ENCODE measurements around the gene ANAPC10. TPM values are rescaled to one million over a fixed set of nuclear protein-coding genes. Genes with fewer than 3 reads are reported as not detected.

Gene ANAPC10
- total RNA-seq, 1 experiment from 2014 or later, result 27.2 TPM

- intact Hi-C loops (cut with micrococcal nuclease), result no loop called here
- TF ChIP-seq EZH2 (IDR thresholded peaks at IDR 0.05) (no peak), POLR2AphosphoS5 (IDR thresholded peaks at IDR 0.05; ENCODE audit: low read depth, low read length) (no peak), ZFX (IDR thresholded peaks at IDR 0.05) (no peak), JUND (IDR thresholded peaks at IDR 0.05) (no peak), RAD21 (IDR thresholded peaks at IDR 0.05; ENCODE audit: low read depth) (no peak), EZH2phosphoT487 (IDR thresholded peaks at IDR 0.05; ENCODE audit: borderline replicate concordance) (no peak), YY1 (IDR thresholded peaks at IDR 0.05; ENCODE audit: extremely low read depth, insufficient replicate concordance, low read depth, low read length) (no peak)
- H3K27ac ChIP-seq (ENCODE audit: low read depth, low read length), result no peak overlapping the region
- no peaks in the 10 kb centered on the region for H3K36me3 ChIP-seq (ENCODE audit: control insufficient read depth in 1 of 2, insufficient read depth in 2 of 2, low read length in 2 of 2)
- DNase-seq (ENCODE audit: low read depth, low spot score) (no peak), ATAC-seq (no peak)
- no peaks in the 10 kb centered on the region for H3K79me2 ChIP-seq (ENCODE audit: insufficient read depth, low read length)
- no peak overlapping the region for H3K4me2 ChIP-seq (ENCODE audit: low read length)
- RAD21 ChIA-PET (ENCODE audit: low non-redundant PET in 1 of 2, low total read pairs in 2 of 2, uncharacterized antibody in 2 of 2, unreplicated experiment in 2 of 2), result no interaction called here
- H3K9me3 ChIP-seq (ENCODE audit: control insufficient read depth in 1 of 2, insufficient read depth in 1 of 2, low read depth in 1 of 2, low read length in 2 of 2), result no peaks in the 10 kb centered on the region; a peak in 1 of 4 replicates
- H4K20me1 ChIP-seq (ENCODE audit: insufficient read depth), result no peaks in the 10 kb centered on the region
- H2AFZ ChIP-seq (ENCODE audit: low read depth, low read length, poor library complexity, severe bottlenecking), result no peak overlapping the region
- BruUV-seq (replicated peaks), result no TSS peak
- no peak overlapping the region for H3K4me3 ChIP-seq (replicated peaks in 1 of 2; ENCODE audit: low read depth in 1 of 2, low read length in 2 of 2)
- no peaks in the 10 kb centered on the region for H3K9me2 ChIP-seq (ENCODE audit: insufficient read depth)
- no peaks in the 10 kb centered on the region for H3K4me1 ChIP-seq (ENCODE audit: control insufficient read depth in 1 of 2, insufficient read depth in 2 of 2, low read length in 2 of 2)
- H3K27me3 ChIP-seq (ENCODE audit: insufficient read depth, low read length), result no peaks in the 10 kb centered on the region
- no peak overlapping the region for H3K9ac ChIP-seq (ENCODE audit: low read length)
- CTCF ChIA-PET, result no interaction called here
- POLR2A ChIA-PET, result no interaction called here
Measured at GRCh38 chr4:144948009-144948408, 150.0 kb downstream of the ANAPC10 start.

Other genes starting within 250 kb of the ANAPC10 start
- gene ABCE1, start 115 bp upstream of the ANAPC10 start, total RNA-seq (2021; ENCODE audit: unreplicated experiment), result 145 TPM
- gene OTUD4, start 82.4 kb upstream of the ANAPC10 start, total RNA-seq (2021; ENCODE audit: unreplicated experiment), result 37.2 TPM

All from HCT116 (cell line).